IPS DF 6.9 (cell line): Measurements from ENCODE around the gene KIAA1614.

Source experiments
- DNase-seq: peaks from one replicate; pipeline ENCODE4 v3.0.0-alpha.2; 2013; ENCODE audit warnings: low read depth, low spot score
- H3K27ac ChIP-seq: one replicate; pipeline ENCODE4 v1.5.1; 2013; ENCODE audit warnings: low read length, control low read depth
- H3K27me3 ChIP-seq: 2 replicates; pipeline ENCODE4 v1.6.1; 2013; ENCODE audit warnings: mild to moderate bottlenecking, low read length; ENCODE audit not compliant: control insufficient read depth, insufficient read depth
- H3K36me3 ChIP-seq: 2 replicates; pipeline ENCODE4 v1.6.1; 2013; ENCODE audit warnings: low read length; ENCODE audit not compliant: control insufficient read depth, insufficient read depth
- H3K4me1 ChIP-seq: 2 replicates; pipeline ENCODE4 v1.6.1; 2013; ENCODE audit warnings: low read length; ENCODE audit not compliant: control insufficient read depth, insufficient read depth
- H3K4me3 ChIP-seq: 2 replicates; pipeline ENCODE4 v1.5.1; 2013; ENCODE audit warnings: mild to moderate bottlenecking, low read length
- H3K9me3 ChIP-seq: 2 replicates; pipeline ENCODE4 v1.6.1; 2013; ENCODE audit warnings: low read length, inconsistent platforms; ENCODE audit not compliant: control insufficient read depth, insufficient read depth
- WGBS: extraction: QIAGEN DNeasy Blood & Tissue Kit; methylation state at CpG from one replicate; pipeline ENCODE4 v1.1.7; 2013; ENCODE audit warnings: mixed read lengths, missing lambda C conversion rate; ENCODE audit not compliant: insufficient read length, insufficient coverage; 5-methylcytosine and 5-hydroxymethylcytosine counted together

Gene KIAA1614

GRCh38 chr1:180934563-180934962 is 21.9 kb downstream of the KIAA1614 start:
- no peaks in the 10 kb centered on the region for H3K27me3 ChIP-seq
- H3K36me3 ChIP-seq = no peaks in the 10 kb centered on the region; the same call in 1 of the 2 replicates
- H3K4me3 ChIP-seq = no peak overlapping the region
- H3K4me1 ChIP-seq = peaks cover 3% of the 10 kb centered on the region
- no peaks in the 10 kb centered on the region for H3K9me3 ChIP-seq
- DNase-seq = no peak
- H3K27ac ChIP-seq = no peak overlapping the region
- WGBS = no CpG with 5 or more reads among the region's 7 CpGs

- no peaks in the 10 kb centered on the region; the same call in 1 of the 2 replicates for H3K36me3 ChIP-seq
- no peaks in the 10 kb centered on the region for H3K27me3 ChIP-seq
- peaks cover 3% of the 10 kb centered on the region for H3K4me1 ChIP-seq
- DNase-seq = no peak
- no CpG with 5 or more reads among the region's 45 CpGs for whole genome bisulfite sequencing
- H3K4me3 ChIP-seq = no peak overlapping the region
- no peaks in the 10 kb centered on the region for H3K9me3 ChIP-seq
- no peak overlapping the region for H3K27ac ChIP-seq
These were observed 22.8 kb downstream of the KIAA1614 start for GRCh38 chr1:180935326-180936109.

GRCh38 chr1:180936110-180937011 is 23.7 kb downstream of the KIAA1614 start:
- no peak overlapping the region for H3K4me3 ChIP-seq
- H3K27ac ChIP-seq = no peak overlapping the region
- DNase-seq = no peak
- peaks cover 6% of the 10 kb centered on the region for H3K4me1 ChIP-seq
- no peaks in the 10 kb centered on the region; the same call in 1 of the 2 replicates for H3K36me3 ChIP-seq
- no CpG with 5 or more reads among the region's 28 CpGs for WGBS
- no peaks in the 10 kb centered on the region for H3K9me3 ChIP-seq
- H3K27me3 ChIP-seq = no peaks in the 10 kb centered on the region

GRCh38 chr1:180937012-180937372 is 24.3 kb downstream of the KIAA1614 start:
- Histone ChIP-seq H3K9me3 (no peaks in the 10 kb centered on the region), H3K4me3 (no peak overlapping the region), H3K27ac (no peak overlapping the region), H3K36me3 (no peaks in the 10 kb centered on the region; the same call in 1 of the 2 replicates), H3K27me3 (no peaks in the 10 kb centered on the region), H3K4me1 (peaks cover 6% of the 10 kb centered on the region)
- WGBS = no CpG with 5 or more reads among the region's 1 CpG
- no peak for DNase-seq

GRCh38 chr1:180937624-180938225 is 25.0 kb downstream of the KIAA1614 start:
- H3K36me3 ChIP-seq = no peaks in the 10 kb centered on the region; the same call in 1 of the 2 replicates
- no peak for DNase-seq
- no CpG with 5 or more reads among the region's 9 CpGs for WGBS
- H3K4me1 ChIP-seq = peaks cover 8% of the 10 kb centered on the region
- H3K9me3 ChIP-seq = no peaks in the 10 kb centered on the region
- no peaks in the 10 kb centered on the region for H3K27me3 ChIP-seq
- H3K27ac ChIP-seq = no peak overlapping the region
- no peak overlapping the region for H3K4me3 ChIP-seq

GRCh38 chr1:180939073-180939710 is 26.5 kb downstream of the KIAA1614 start:
- peaks cover 8% of the 10 kb centered on the region for H3K4me1 ChIP-seq
- H3K9me3 ChIP-seq = no peaks in the 10 kb centered on the region
- H3K4me3 ChIP-seq = no peak overlapping the region
- DNase-seq = no peak
- no CpG with 5 or more reads among the region's 9 CpGs for WGBS
- H3K27me3 ChIP-seq = no peaks in the 10 kb centered on the region
- H3K36me3 ChIP-seq = no peaks in the 10 kb centered on the region; the same call in 1 of the 2 replicates
- H3K27ac ChIP-seq = no peak overlapping the region

- Histone ChIP-seq H3K27me3 (no peaks in the 10 kb centered on the region), H3K36me3 (no peaks in the 10 kb centered on the region; the same call in 1 of the 2 replicates), H3K9me3 (no peaks in the 10 kb centered on the region), H3K27ac (no peak overlapping the region), H3K4me1 (peaks cover 8% of the 10 kb centered on the region), H3K4me3 (no peak overlapping the region)
- no peak for DNase-seq
- WGBS = no CpG with 5 or more reads among the region's 3 CpGs
These were observed 27.0 kb downstream of the KIAA1614 start for GRCh38 chr1:180939711-180940103.

- no peaks in the 10 kb centered on the region for H3K27me3 ChIP-seq
- H3K27ac ChIP-seq = no peak overlapping the region
- WGBS = no CpG with 5 or more reads among the region's 5 CpGs
- H3K4me3 ChIP-seq = no peak overlapping the region
- no peak for DNase-seq
- no peaks in the 10 kb centered on the region for H3K9me3 ChIP-seq
- H3K36me3 ChIP-seq = peaks cover 3% of the 10 kb centered on the region; the same call in 1 of the 2 replicates
- H3K4me1 ChIP-seq = peaks cover 8% of the 10 kb centered on the region
These were observed 27.7 kb downstream of the KIAA1614 start for GRCh38 chr1:180940445-180940844.

GRCh38 chr1:180941518-180942275 is 29.0 kb downstream of the KIAA1614 start:
- H3K27ac ChIP-seq = no peak overlapping the region
- peaks cover 3% of the 10 kb centered on the region; the same call in 1 of the 2 replicates for H3K36me3 ChIP-seq
- DNase-seq = no peak
- peaks cover 4% of the 10 kb centered on the region for H3K4me1 ChIP-seq
- no peaks in the 10 kb centered on the region for H3K27me3 ChIP-seq
- no peaks in the 10 kb centered on the region for H3K9me3 ChIP-seq
- no CpG with 5 or more reads among the region's 20 CpGs for WGBS
- no peak overlapping the region for H3K4me3 ChIP-seq
